ENCODE results near the gene PTGER4. TPM values are rescaled to one million over a fixed set of nuclear protein-coding genes. Genes with fewer than 3 reads are reported as not detected.
"Not testable (repeated sequence)": the region's sequence is repeated elsewhere in the genome, so short reads cannot be mapped to it uniquely, and the experiment has no call there.

Gene PTGER4
- total RNA-seq, 6 experiments from 2014 or later: 0.84 to 4.4 (median 2.9) TPM

DNA sequence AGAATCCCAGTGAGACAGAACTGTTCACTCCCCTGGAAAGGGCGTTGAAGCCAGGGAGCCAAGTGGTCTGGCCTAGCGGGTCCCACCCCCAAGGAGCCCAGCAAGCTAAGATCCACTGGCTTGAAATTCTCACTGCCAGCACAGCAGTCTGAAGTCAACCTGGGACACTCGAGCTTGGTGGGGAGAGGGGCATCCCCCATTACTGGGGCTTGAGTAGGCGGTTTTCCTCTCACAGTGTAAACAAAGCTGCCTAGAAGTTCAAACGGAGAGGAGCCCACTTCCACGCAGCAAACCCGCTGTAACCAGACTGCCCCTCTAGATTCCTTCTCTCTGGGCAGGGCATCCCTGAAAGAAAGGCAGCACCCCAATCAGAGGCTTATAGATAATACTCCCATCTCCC lies 45.1 kb upstream of the PTGER4 start:
- Histone ChIP-seq H3K4me1 (no peaks in the 10 kb centered on the region), H3K36me3 (no peaks in the 10 kb centered on the region), H3K4me3 (no peak overlapping the region), H3K9me3 (no peaks in the 10 kb centered on the region), H3K27me3 (no peaks in the 10 kb centered on the region), H3K27ac (no peak overlapping the region)
- intact Hi-C loops (cut with DNase I): no loop called here
- DNase-seq (no peak), ATAC-seq (no peak)
- TF ChIP-seq POLR2A (IDR thresholded peaks at IDR 0.05): no peak
- TF ChIP-seq, protein P1, sequence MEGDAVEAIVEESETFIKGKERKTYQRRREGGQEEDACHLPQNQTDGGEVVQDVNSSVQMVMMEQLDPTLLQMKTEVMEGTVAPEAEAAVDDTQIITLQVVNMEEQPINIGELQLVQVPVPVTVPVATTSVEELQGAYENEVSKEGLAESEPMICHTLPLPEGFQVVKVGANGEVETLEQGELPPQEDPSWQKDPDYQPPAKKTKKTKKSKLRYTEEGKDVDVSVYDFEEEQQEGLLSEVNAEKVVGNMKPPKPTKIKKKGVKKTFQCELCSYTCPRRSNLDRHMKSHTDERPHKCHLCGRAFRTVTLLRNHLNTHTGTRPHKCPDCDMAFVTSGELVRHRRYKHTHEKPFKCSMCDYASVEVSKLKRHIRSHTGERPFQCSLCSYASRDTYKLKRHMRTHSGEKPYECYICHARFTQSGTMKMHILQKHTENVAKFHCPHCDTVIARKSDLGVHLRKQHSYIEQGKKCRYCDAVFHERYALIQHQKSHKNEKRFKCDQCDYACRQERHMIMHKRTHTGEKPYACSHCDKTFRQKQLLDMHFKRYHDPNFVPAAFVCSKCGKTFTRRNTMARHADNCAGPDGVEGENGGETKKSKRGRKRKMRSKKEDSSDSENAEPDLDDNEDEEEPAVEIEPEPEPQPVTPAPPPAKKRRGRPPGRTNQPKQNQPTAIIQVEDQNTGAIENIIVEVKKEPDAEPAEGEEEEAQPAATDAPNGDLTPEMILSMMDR (IDR thresholded peaks at IDR 0.05): no peak
- WGBS (ENCODE audit: insufficient coverage, low coverage, low lambda C conversion rate, missing lambda C conversion rate): 17% methylated on average over 1 of the region's 7 CpGs

DNA sequence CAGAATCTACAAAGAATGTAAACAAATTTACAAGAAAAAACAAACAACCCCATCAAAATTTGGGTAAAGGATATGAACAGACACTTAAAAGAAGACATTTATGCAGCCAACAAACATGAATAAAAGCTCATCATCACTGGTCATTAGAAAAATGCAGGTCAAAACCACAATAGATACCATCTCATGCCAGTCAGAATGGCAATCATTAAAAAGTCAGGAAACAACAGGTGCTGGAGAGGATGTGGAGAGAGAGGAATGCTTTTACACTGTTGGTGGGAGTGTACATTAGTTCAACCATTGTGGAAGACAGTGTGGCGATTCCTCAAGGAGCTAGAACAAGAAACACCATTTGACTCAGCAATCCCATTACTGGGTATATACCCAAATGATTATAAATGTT lies 40.2 kb upstream of the PTGER4 start:
- H3K4me3 ChIP-seq; H3K36me3 ChIP-seq; H3K27ac ChIP-seq; H3K27me3 ChIP-seq; ATAC-seq; H3K9me3 ChIP-seq; DNase-seq; intact Hi-C loops (cut with DNase I); H3K4me1 ChIP-seq: not testable (repeated sequence)
- WGBS (ENCODE audit: insufficient coverage, low coverage, low lambda C conversion rate, missing lambda C conversion rate): 58% methylated on average over 1 of the region's 1 CpG

DNA sequence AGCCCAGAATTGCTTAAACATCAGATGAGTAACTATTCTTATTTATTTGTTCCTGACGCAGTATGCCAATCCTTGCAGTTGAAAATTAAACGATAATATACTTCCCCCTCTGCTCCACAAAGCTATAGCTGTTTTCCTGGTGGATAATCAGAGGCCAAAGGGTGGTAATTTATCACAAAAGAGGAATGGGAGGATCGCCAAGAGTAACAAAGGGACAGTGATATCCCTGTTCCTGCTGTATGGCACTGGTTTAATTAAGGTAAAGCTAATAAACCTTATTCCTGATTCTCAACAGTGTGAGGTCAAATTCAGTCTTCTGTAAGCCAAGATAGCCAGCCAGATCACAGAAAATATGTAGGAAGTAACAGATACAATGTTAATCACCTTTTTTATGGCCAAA lies 33.4 kb upstream of the PTGER4 start:
- WGBS (ENCODE audit: insufficient coverage, low coverage, low lambda C conversion rate, missing lambda C conversion rate): 50% methylated on average over 3 of the region's 3 CpGs
- no peaks in the 10 kb centered on the region for H3K27me3 ChIP-seq
- TF ChIP-seq, protein P1 (IDR thresholded peaks at IDR 0.05): no peak
- no peak for TF ChIP-seq POLR2A (IDR thresholded peaks at IDR 0.05)
- DNase-seq (no peak), ATAC-seq (no peak)
- intact Hi-C loops (cut with DNase I): no loop called here
- H3K27ac ChIP-seq: no peak overlapping the region
- H3K36me3 ChIP-seq: no peaks in the 10 kb centered on the region
- no peaks in the 10 kb centered on the region for H3K4me1 ChIP-seq
- no peak overlapping the region for H3K4me3 ChIP-seq
- no peaks in the 10 kb centered on the region for H3K9me3 ChIP-seq

DNA sequence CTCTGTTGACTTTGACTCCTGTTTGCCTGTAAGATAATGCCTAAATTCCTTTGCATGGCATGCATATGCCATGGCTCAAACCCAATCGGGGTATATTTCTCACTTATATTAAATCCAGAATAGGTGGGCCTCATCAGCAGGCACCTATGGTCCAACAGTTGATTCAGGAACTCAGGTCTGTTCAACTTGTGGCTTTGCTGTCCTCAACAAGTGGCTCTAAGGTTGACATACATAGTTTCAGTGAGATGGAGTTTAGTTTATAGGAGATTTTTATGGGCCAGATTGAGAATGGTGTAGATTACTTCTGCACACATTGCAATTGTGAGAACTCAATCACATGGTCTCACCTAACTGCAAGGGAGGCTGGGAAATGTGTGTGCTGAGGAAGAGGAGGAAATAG lies 31.6 kb upstream of the PTGER4 start:
- no peaks in the 10 kb centered on the region for H3K27me3 ChIP-seq
- no peak overlapping the region for H3K4me3 ChIP-seq
- TF ChIP-seq, protein P1 (IDR thresholded peaks at IDR 0.05): no peak
- TF ChIP-seq POLR2A (IDR thresholded peaks at IDR 0.05): no peak
- WGBS (ENCODE audit: insufficient coverage, low coverage, low lambda C conversion rate, missing lambda C conversion rate): 33% methylated on average over 1 of the region's 1 CpG
- intact Hi-C loops (cut with DNase I): no loop called here
- DNase-seq (no peak), ATAC-seq (no peak)
- no peaks in the 10 kb centered on the region for H3K4me1 ChIP-seq
- H3K27ac ChIP-seq: no peak overlapping the region
- no peaks in the 10 kb centered on the region for H3K36me3 ChIP-seq
- no peaks in the 10 kb centered on the region for H3K9me3 ChIP-seq

DNA sequence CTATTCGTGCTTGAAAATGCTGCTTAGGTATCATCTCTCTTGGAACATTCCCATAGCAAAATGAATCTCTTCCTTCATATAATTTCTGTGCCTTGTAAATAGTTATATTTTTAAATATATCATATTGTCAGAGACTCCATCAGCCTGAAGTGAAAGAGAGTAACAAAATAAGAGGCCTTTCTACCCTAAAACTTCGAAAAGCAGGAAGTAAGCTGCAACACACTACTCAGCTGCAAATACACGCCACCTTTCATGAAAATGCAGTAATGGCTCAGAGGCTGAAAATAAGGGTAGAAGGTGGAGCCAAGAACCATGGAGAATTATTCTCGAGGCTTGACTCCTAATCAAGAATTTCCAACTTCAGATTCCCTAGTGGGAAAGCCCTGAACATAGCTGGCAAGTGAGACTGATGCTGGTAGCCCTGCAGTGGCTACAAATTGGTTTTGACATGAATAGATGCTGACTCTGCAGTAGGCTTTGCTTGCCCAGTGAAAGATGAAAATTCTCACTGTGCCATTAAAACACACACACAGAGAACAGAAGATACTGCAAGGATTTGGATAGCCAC lies 30.2 kb upstream of the PTGER4 start:
- Histone ChIP-seq H3K9me3 (no peaks in the 10 kb centered on the region), H3K36me3 (no peaks in the 10 kb centered on the region), H3K4me1 (no peaks in the 10 kb centered on the region), H3K27me3 (no peaks in the 10 kb centered on the region), H3K4me3 (no peak overlapping the region), H3K27ac (no peak overlapping the region)
- no peak for DNase-seq
- WGBS (ENCODE audit: insufficient coverage, low coverage, low lambda C conversion rate, missing lambda C conversion rate): 51% methylated on average over 4 of the region's 4 CpGs
- intact Hi-C loops (cut with DNase I): no loop called here
- ATAC-seq: peak in 1 of 4 donors; percentile 23
- no peak for TF ChIP-seq POLR2A (IDR thresholded peaks at IDR 0.05)
- TF ChIP-seq, protein P1 (IDR thresholded peaks at IDR 0.05): no peak
